Stimulated activated CD4-positive, alpha-beta T cell treated with anti-CD3 and anti-CD28 coated beads, Interleukin-1b, Interleukin-23, amount 100 ng/mL, for 1 hour (primary cell): ENCODE measurements around the gene NPY.
"Not testable (repeated sequence)": the region's sequence is repeated elsewhere in the genome, so short reads cannot be mapped to it uniquely, and the experiment has no call there.

Experiments
- DNase-seq, 2 donors: peaks; one replicate each; pipeline ENCODE4 v3.0.0-alpha.2; 2020; ENCODE audit warnings: low read depth in 2 of 2

Gene NPY

DNA sequence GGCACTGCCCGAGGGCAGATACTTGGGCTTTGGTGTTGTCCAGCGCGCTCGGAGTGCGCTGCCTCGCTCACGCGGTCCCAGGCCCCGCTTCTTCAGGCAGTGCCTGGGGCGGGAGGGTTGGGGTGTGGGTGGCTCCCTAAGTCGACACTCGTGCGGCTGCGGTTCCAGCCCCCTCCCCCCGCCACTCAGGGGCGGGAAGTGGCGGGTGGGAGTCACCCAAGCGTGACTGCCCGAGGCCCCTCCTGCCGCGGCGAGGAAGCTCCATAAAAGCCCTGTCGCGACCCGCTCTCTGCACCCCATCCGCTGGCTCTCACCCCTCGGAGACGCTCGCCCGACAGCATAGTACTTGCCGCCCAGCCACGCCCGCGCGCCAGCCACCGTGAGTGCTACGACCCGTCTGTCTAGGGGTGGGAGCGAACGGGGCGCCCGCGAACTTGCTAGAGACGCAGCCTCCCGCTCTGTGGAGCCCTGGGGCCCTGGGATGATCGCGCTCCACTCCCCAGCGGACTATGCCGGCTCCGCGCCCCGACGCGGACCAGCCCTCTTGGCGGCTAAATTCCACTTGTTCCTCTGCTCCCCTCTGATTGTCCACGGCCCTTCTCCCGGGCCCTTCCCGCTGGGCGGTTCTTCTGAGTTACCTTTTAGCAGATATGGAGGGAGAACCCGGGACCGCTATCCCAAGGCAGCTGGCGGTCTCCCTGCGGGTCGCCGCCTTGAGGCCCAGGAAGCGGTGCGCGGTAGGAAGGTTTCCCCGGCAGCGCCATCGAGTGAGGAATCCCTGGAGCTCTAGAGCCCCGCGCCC lies at the start of gene NPY:
Gene NPY (plus strand): TSS at position 294 of the 802 bp plus-strand sequence. CDS start 1,051 bp downstream, outside the sequence.
- no peak for DNase-seq

GRCh38 chr7:24239260-24239659 lies 44.7 kb upstream of the NPY start:
- no peak for DNase-seq

- DNase-seq = no peak
Observed at GRCh38 chr7:24241206-24241605, 42.8 kb upstream of the NPY start.

GRCh38 chr7:24244554-24244953 lies 39.4 kb upstream of the NPY start:
- no peak for DNase-seq

DNA sequence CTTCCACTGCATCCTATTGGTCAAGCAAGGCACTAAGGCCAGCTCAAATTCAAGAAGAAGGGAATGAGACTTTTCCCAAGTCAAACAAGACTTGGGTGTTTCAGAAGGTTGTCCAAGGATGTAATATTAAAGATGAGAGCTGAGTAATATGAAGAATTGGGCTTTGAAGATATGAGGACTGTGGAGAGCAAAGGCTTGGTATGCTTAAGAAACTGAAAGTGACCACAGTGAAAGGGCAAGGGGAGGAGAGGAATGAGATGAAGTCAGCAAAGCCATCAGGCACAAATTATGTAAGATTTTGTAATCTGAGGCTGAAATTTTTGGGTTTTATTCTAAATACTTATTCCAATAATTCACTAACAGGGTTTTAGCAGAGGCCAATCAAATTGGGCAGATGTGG lies 38.6 kb upstream of the NPY start:
- no peak for DNase-seq

DNA sequence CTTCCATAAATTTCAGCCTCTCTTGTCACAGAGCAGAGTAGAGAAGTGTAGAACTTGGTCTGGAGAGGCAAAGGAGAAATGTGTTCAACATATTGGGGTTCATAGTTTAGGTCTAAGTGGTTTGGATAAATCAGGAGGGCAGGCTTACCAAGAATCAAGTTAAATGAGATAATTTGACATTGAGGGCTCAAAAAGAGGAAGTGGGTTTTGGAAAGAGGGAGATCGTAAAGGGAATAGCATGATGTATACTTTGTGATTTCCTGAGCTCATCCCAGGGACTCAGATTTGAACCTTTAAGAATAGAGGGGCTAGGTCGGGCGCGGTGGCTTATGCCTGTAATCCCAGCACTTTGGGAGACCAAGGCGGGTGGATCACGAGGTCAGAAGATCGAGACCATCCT lies 34.7 kb upstream of the NPY start:
- no peak for DNase-seq

- no peak for DNase-seq
Observed at GRCh38 chr7:24251568-24251967, 32.4 kb upstream of the NPY start.

GRCh38 chr7:24255139-24255538 lies 28.9 kb upstream of the NPY start:
- no peak for DNase-seq

GRCh38 chr7:24258324-24258723 lies 25.7 kb upstream of the NPY start:
- not testable (repeated sequence) for DNase-seq

GRCh38 chr7:24271938-24272337 lies 12.1 kb upstream of the NPY start:
- no peak for DNase-seq

DNA sequence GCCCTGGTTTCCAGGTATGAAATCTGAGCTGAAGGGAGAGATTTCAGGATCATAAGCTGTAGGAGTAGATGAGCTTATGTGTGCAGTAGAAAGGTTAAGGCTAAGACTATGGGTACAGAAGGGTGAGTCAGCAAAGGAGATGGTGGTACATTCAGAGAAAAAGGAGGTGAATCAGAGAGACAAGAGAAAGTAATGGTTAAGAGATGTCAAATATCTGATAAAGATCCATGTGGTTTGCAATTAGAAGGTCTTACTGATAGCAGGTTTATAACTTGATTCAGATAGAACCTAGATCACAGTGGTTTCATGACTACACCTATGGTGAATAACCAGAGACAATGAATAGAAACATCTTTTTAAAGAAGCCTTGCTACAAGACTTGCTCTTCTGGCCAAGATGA lies 4.5 kb upstream of the NPY start:
- no peak for DNase-seq

- DNase-seq = no peak
Observed at GRCh38 chr7:24283554-24283896, 465 bp upstream of the NPY start.

- no peak for DNase-seq
Observed at GRCh38 chr7:24284699-24285506, 913 bp downstream of the NPY start.

DNA sequence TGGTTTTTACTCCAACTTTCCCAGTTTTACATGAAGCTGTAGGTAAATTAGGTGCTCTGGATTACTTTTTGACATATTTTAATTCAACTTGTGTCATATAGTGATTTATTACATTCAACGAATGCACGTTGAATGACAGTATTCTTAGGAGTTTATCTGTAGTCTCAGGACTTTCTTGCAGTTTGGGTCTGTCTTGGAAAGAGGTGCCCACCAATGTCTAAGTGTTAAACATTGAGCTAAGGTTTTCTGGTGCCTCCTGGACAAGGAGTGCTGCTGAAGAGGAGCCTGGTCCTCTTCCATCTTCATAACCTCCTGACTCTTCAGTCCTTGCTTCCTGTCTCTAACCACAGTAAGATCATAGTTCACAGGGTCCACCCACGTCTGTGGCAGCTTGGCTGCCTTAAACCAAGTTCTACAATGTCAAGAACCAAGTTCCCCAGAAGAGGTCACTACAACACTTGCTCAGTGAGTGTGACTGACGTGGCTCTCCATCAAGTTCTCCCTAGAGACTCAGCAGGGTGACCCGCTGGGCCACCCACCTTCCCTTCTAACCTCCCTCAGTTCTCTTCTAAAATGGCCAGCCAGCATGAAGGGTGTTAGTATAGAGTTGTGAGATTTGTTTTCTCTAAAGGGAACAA lies 6.1 kb downstream of the NPY start:
- DNase-seq = no peak

- no peak for DNase-seq
Observed at GRCh38 chr7:24291271-24291670, 7.3 kb downstream of the NPY start.

- DNase-seq = no peak
Observed at GRCh38 chr7:24297362-24297761, 13.4 kb downstream of the NPY start.

DNA sequence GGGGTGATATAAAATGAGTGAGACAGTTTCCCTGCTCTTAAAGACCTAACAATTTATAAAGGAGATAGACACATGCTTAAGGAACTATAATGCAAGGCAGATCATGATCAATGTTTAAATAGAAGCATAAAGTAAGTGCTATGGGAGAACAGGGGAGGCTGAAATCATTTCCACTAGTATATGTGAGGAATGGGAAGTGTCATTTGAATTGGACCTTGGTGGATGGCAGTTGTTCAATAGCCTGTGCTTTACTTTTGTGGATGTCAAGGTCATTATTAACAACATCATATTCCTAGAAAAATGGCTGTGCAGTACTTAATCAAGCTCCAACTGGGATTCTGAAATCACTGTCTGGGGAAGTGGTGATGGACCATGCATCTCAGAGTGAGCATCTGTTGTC lies 14.7 kb downstream of the NPY start:
- DNase-seq = no peak

GRCh38 chr7:24299192-24299591 lies 15.2 kb downstream of the NPY start:
- DNase-seq = no peak

DNA sequence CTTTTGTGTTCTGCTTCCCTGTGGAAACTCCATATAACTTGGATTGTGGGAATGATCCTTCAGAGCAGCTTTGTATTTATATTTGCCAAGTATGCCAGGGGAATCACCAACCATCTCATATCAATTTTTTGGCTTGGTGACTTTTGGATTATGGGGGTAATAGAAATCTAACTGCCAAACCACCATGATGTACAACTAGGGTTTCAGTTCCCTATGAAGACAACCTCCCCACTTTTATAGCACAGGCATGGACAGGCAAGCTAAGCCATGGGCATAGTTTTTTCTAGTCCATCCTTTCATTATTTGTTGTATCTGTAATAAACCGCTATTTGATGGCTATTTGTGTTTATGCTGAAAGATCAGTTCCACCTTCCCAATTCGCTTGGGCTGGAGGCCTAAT lies 17.7 kb downstream of the NPY start:
- no peak for DNase-seq

GRCh38 chr7:24304494-24305095 lies 20.6 kb downstream of the NPY start:
- no peak for DNase-seq

GRCh38 chr7:24307326-24307725 lies 23.3 kb downstream of the NPY start:
- DNase-seq = no peak

DNA sequence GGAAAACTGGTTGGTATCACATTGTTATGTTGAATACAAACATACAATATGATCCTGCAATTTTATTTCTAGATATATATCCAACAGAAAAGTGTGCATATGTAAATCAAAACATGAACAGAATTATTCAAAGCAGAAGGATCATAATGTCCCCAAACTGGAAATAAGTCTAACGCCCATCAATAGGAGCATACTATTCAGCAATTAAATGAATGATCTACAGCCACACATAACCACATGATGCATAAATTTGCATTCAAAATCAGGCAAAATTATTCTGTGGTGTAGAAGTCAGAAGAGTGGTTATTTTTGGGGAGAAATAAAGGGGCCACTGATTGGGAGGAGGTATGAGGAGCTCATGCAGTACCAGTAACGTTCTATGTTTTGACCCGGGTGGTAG lies 28.6 kb downstream of the NPY start:
- no peak for DNase-seq
